ENCODE data around the gene TCEA2.

- TF ChIP-seq CTCF (IDR thresholded peaks at IDR 0.05) (no peak), POLR2A (IDR thresholded peaks at IDR 0.05) (no peak)
Observed at GRCh38 chr20:64035066-64035932, 27.7 kb upstream of the TCEA2 start.
